Right hindlimb (tissue), 1 donor: ENCODE measurements around the gene UAP1L1.

Experiments
- DNase-seq: peaks from one replicate; pipeline ENCODE4 v3.0.0-alpha.2; 2018

The UAP1L1 gene

DNA sequence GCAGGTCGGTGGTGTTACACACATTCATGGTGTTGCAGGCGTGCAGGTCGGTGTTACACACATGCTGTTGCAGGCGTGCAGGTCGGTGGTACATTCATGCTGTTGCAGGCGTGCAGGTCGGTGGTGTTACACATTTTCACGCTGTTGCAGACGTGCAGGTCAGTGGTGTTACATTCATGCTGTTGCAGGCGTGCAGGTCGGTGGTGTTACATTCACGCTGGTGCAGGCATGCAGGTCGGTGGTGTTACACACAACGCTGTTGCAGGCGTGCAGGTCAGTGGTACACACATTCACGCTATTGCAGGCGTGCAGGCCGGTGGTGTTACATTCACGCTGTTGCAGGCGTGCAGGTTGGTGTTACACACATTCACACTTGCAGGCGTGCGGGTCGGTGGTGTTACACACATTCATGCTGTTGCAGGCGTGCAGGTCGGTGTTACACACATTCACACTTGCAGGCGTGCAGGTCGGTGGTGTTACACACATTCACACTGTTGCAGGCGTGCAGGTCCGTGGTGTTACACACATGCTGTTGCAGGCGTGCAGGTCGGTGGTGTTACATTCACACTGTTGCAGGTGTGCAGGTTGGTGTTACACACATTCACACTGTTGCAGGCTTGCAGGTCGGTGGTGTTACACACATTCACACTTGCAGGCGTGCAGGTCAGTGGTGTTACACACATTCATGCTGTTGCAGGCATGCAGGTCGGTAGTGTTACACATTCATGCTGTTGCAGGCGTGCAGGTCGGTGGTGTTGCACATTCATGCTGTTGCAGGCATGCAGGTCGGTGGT lies 26.1 kb downstream of the UAP1L1 start:
- DNase-seq: no peak

DNA sequence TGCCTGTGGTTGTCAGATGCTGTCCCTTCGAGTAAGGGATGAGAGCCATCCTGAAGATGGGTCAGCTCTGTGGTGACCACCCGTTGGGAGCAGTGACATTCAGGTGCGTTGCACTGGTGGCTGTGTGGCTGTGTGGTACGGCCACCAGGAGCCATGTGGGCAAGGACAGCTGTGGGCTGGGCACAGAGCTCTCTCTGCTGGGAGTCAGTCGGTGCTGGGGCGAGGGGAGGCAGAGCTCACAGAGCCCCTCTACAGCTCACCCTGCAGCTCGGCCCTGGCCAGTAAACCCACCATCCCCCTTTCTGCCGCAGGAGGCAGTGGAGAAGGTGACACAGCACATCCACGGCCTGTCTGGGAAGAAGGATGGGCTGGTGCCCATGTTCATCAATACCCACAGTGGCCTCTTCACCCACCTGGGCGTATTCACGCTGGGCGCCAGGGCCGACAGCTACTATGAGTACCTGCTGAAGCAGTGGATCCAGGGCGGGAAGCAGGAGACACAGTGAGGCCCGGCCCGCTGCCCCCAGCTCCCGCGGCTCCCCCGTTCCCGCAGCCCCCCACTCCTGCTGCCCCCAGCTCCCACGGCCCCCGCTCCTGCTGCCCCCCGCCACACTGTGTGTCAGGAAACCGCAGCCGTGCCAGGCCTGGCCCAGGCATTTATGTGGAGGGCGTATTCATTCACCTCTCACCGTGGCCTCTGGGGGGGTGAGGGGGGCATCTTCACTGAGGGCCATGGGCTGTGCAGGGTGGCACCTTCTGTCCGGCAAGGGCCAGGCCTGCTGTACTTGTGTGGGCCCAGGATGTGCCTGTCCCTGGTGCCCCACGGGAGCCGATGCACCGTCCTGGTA lies 28.7 kb downstream of the UAP1L1 start:
- no peak for DNase-seq

GRCh38 chr9:137106662-137107250 lies 29.4 kb downstream of the UAP1L1 start:
- no peak for DNase-seq

GRCh38 chr9:137107312-137107921 lies 30.1 kb downstream of the UAP1L1 start:
- no peak for DNase-seq

DNA sequence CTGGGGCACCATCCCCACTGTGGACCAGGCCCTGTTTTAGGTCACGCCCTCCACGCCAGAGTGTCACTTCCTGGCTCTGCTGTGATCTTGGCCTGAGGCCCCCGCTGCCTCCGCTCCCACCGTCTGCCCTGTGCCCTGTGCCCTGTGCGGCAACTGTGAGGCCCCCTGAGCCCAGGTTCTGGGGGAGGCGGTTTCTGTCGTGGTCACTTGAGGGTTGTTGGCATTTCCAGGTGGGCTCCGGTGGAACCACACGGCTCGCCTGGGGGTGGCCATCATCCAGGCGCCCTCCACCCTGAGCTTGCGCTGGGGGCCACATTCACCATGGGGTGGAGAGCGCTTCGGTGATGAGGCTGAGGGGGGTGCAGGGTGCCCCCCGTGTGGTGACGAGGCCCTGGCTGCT lies 30.7 kb downstream of the UAP1L1 start:
- DNase-seq: no peak

DNA sequence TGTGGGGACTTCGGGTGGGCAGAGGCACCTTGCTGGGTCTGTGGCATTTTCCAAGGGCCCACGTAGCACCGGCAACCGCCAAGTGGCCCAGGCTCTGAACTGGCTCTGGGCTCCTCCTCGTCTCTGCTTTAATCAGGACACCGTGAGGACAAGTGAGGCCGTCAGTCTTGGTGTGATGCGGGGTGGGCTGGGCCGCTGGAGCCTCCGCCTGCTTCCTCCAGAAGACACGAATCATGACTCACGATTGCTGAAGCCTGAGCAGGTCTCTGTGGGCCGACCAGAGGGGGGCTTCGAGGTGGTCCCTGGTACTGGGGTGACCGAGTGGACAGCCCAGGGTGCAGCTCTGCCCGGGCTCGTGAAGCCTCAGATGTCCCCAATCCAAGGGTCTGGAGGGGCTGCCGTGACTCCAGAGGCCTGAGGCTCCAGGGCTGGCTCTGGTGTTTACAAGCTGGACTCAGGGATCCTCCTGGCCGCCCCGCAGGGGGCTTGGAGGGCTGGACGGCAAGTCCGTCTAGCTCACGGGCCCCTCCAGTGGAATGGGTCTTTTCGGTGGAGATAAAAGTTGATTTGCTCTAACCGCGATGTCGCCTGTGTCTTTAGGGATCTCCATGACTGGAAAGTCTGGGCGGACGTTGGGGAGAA lies 31.4 kb downstream of the UAP1L1 start:
- no peak for DNase-seq

GRCh38 chr9:137109250-137110146 lies 32.2 kb downstream of the UAP1L1 start:
- no peak for DNase-seq

DNA sequence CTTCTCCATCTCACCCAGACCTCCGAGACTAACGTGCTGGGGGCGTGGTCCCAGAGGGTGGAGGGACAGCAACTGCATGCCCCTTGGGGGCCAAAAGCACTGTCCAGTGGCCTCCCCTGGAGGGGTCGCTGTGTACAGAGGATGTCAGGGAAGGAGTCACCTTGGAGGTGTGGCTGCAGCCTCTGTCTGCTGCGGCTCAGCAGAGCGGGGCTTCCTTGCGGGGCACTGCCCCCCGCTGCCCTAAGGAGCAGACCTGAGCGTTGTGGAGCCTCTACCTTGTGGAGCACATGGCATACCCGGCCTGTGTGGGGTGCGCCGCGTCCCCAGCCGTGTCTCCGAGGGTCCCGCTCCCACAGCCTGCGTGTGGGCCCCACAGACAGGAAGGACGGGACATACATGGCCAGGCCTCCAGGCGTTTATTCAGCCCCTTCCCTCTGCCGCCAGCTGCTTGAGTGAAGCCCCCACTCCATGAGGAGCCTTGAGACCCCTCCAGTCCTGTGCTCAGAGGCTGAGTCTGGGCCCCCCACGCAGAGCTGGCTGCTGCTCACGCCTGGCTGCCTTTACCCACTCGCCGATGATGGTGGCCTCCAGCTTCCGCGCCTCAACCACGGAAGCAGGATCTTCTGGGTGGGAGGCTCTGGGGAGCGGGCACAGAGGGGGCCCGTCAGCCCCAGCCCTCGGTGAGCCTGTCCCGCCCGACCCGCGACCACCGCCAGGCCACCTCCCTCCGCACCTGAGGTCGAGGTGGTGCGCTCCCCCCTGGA lies 33.0 kb downstream of the UAP1L1 start:
- DNase-seq: no peak

DNA sequence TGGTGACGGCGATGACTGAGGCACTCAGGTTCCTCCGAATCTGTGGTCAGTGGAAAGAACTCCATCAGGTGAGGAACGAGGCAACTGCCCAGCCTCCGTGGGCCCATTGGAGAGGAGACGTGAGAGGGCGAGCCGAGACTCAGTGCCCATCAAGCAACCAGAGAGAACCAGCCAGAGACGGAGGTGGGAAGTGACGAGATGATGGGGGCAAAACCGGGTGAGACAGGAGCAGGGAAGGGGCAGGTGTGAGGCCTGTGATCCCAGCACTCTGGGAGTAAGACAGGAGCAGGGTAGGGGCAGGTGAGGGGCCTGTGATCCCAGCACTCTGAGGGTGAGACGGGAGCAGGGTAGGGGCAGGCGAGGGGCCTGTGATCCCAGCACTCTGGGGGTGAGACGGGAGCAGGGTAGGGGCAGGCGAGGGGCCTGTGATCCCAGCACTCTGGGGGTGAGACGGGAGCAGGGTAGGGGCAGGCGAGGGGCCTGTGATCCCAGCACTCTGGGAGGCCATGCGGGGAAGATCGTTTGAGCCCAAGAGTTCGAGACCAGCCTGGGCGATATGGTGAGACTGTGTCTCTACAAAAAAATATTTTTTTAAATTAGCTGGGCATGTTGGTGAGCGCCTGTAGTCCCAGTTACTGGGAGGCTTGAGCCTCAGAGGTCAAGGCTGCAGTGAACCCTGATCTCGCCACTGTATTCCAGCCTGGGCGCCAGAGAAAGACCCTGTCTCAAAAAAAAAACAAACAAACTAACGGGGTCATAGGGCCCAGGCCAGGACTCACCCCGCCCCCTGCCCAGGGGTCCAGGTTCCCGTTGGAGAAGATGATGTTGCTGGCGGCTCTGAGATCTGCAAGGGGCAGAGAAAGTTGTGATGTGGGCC lies 33.8 kb downstream of the UAP1L1 start:
- DNase-seq: no peak

DNA sequence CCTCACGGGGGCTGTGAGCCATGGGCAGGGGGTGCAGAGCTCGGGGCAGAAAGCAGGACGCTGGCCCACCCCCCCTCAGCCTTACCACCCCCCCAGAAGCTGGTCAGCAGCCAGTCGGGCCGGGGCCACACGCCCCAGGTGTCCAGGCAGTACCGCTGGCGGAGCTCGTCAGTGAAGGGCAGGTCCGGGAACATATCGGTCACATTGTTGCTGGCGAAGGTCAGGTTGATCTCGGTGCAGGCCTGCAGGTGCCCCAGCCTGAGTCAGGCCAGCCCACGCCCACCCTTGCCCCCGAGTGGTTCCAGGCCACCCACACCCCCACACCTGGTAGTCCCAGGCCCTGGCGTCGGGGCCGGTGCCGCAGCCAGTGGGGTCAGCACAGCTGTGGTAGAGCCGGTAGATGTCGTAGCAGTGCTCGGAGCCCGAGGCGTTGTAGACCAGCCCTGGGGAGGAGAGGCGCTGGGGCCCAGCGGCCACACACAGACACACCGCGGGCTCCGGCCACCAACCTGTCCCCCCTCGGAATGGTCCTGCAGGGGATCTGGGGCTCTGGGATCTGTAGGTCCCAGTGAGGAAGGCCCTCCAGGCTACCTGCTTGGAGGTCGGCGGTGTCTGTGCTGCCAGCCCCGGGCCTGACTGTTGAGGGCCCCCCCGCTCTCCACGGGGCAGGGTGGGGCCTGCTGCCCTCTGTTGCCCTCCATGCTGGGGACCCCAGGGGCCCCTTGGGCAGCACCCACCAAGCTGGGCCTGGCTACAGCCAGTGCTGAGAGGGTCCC lies 34.7 kb downstream of the UAP1L1 start:
- no peak for DNase-seq

- no peak for DNase-seq
Measured at GRCh38 chr9:137112564-137113384, 35.5 kb downstream of the UAP1L1 start.

- DNase-seq: no peak
Measured at GRCh38 chr9:137113385-137114159, 36.3 kb downstream of the UAP1L1 start.

DNA sequence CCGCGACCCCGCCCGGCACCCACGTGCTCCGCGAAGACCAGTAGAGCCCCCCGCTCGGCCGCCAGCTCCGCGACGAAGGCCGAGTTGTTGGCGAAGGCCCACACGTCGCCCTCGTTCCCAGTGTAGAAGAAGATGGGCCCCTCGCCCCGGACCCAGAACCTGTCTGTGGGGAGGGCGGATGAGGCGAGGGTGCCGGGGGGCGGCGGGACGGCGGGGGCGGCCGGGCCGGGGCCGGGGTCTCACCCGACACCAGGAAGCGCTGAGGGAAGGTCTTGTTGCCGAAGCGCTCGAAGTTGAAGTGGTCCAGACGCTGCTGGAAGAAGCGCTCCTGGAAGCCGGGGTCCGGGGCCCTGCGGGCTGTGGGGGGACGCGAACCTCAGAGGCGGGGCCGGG lies 36.9 kb downstream of the UAP1L1 start:
- no peak for DNase-seq

GRCh38 chr9:137114613-137115393 lies 37.5 kb downstream of the UAP1L1 start, which contains the start of gene DPP7:
DPP7 (minus strand) TSS chr9:137114733; CDS start chr9:137114713, 20 bp downstream.
- DNase-seq: peak; percentile 56

- DNase-seq: no peak
Measured at GRCh38 chr9:137115394-137116026, 38.2 kb downstream of the UAP1L1 start.

DNA sequence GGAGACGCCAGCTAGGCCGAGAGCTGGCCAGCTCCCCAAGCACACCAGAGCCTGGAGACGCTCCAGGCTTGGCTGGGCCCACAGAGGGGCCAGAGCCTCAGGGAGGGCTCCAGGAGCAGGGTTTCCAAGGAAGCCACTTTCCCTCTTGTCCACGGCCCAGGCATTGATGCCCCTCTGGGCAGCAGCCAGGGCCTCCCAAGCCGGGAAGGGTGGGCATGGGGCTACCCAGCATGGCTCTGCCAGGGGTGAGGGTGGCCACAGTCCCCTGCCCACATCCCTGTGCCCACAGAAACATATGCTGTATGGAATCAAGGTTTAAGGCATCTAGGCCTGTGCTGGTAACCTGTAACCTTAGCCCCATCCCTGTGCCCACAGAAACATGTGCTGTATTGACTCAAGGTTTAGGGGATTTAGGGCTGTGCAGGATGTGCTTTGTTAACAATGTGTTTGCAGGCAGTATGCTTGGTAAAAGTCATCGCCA lies 38.8 kb downstream of the UAP1L1 start:
- DNase-seq: no peak
